CD14-positive monocyte (primary cell): Measurements from ENCODE around the gene DNMBP. TPM values are rescaled to one million over a fixed set of nuclear protein-coding genes. Genes with fewer than 3 reads are reported as not detected.
A peak's percentile ranks its signal among the peaks of the same experiment; 100 is the strongest.
"Not testable (repeated sequence)": the region's sequence is repeated elsewhere in the genome, so short reads cannot be mapped to it uniquely, and the experiment has no call there.

Source experiments
- DNase-seq, 3 donors: peaks; one replicate each; pipeline ENCODE4 v3.0.0-alpha.2; 2011 to 2022
- H2AFZ ChIP-seq: 2 replicates; pipeline ENCODE4 v1.6.0; 2012; ENCODE audit warnings: mild to moderate bottlenecking, low read depth, low read length, inconsistent platforms; ENCODE audit not compliant: insufficient read depth, poor library complexity, severe bottlenecking
- H3K27ac ChIP-seq, 2 donors: 1 replicate in 1 of 2; 2 replicates in 1 of 2; pipeline ENCODE4 v1.5.1; 2012 to 2013; ENCODE audit warnings: low read length in 2 of 2, control low read depth in 1 of 2, inconsistent platforms in 1 of 2, low read depth in 1 of 2, mild to moderate bottlenecking in 1 of 2
- H3K27me3 ChIP-seq, 2 donors: one replicate each; pipeline versions ENCODE4 v1.6.0 to v1.6.1; 2011 to 2013; ENCODE audit warnings: low read length in 2 of 2; ENCODE audit not compliant: control insufficient read depth in 2 of 2, insufficient read depth in 2 of 2
- H3K36me3 ChIP-seq, 2 donors: replicated peaks in 1 of 2; 1 replicate in 1 of 2; 2 replicates in 1 of 2; pipeline versions ENCODE4 v1.5.1 to v1.6.1; 2012 to 2013; ENCODE audit warnings: low read length in 2 of 2, control low read depth in 1 of 2, inconsistent platforms in 1 of 2, mild to moderate bottlenecking in 1 of 2; ENCODE audit not compliant: insufficient read depth in 2 of 2, control insufficient read depth in 1 of 2
- H3K4me1 ChIP-seq, 2 donors: 1 replicate in 1 of 2; 2 replicates in 1 of 2; pipeline versions ENCODE4 v1.5.1 to v1.6.1; 2012 to 2013; ENCODE audit warnings: low read length in 2 of 2, control low read depth in 1 of 2, inconsistent platforms in 1 of 2, mild to moderate bottlenecking in 1 of 2, moderate library complexity in 1 of 2; ENCODE audit not compliant: insufficient read depth in 2 of 2, control insufficient read depth in 1 of 2
- H3K4me2 ChIP-seq: replicated peaks from 2 replicates; pipeline ENCODE3; 2012; ENCODE audit warnings: low read length, moderate library complexity, mild to moderate bottlenecking; ENCODE audit not compliant: poor library complexity, severe bottlenecking; ENCODE audit errors: extremely low read depth
- H3K4me3 ChIP-seq, 3 experiments: fragments of 200-600 bp in 1 of 3; sonication (generic) in 1 of 3; replicated peaks in 1 of 3; 1 replicate in 2 of 3; 2 replicates in 1 of 3; pipeline ENCODE4 v1.5.1; 2011 to 2013; ENCODE audit warnings: low read length in 3 of 3, mild to moderate bottlenecking in 3 of 3, control low read depth in 2 of 3, low read depth in 2 of 3, inconsistent platforms in 1 of 3, moderate library complexity in 1 of 3
- H3K79me2 ChIP-seq: 2 replicates; pipeline ENCODE4 v1.6.0; 2012; ENCODE audit warnings: mild to moderate bottlenecking, control low read depth, inconsistent platforms, low read length, moderate library complexity; ENCODE audit not compliant: insufficient read depth
- H3K9ac ChIP-seq: 2 replicates; pipeline ENCODE4 v1.6.0; 2017; ENCODE audit warnings: low read length, mild to moderate bottlenecking; ENCODE audit not compliant: insufficient read depth, poor library complexity, severe bottlenecking
- H3K9me3 ChIP-seq, 2 donors: replicated peaks in 1 of 2; 1 replicate in 1 of 2; 2 replicates in 1 of 2; pipeline versions ENCODE4 v1.5.1 to v1.6.1; 2012 to 2013; ENCODE audit warnings: low read length in 2 of 2, control low read depth in 1 of 2; ENCODE audit not compliant: control insufficient read depth in 1 of 2, insufficient read depth in 1 of 2
- H4K20me1 ChIP-seq: 2 replicates; pipeline ENCODE4 v1.6.0; 2012; ENCODE audit warnings: mild to moderate bottlenecking, low read length, control low read depth, moderate library complexity; ENCODE audit not compliant: insufficient read depth
- H3K27ac Mint-ChIP-seq, 7 donors: one replicate each; pipeline ENCODE4 v1.8.0; 2020; ENCODE audit warnings: mild to moderate bottlenecking in 7 of 7, mixed read lengths in 7 of 7, moderate library complexity in 6 of 7, inconsistent platforms in 2 of 7
- H3K27me3 Mint-ChIP-seq, 3 donors: one replicate each; pipeline ENCODE4 v1.8.0; 2021 to 2022; ENCODE audit warnings: low read depth in 3 of 3, mild to moderate bottlenecking in 3 of 3, mixed read lengths in 3 of 3, moderate library complexity in 3 of 3, inconsistent platforms in 1 of 3
- H3K36me3 Mint-ChIP-seq, 2 donors: one replicate each; pipeline ENCODE4 v1.8.0; 2020; ENCODE audit warnings: mixed read lengths in 2 of 2, inconsistent platforms in 1 of 2, mild to moderate bottlenecking in 1 of 2
- H3K4me1 Mint-ChIP-seq: one replicate; pipeline ENCODE4 v1.8.0; 2020; ENCODE audit warnings: mild to moderate bottlenecking, mixed read lengths
- H3K4me3 Mint-ChIP-seq, 2 donors: one replicate each; pipeline ENCODE4 v1.8.0; 2020; ENCODE audit warnings: mild to moderate bottlenecking in 2 of 2, mixed read lengths in 2 of 2, moderate library complexity in 1 of 2
- H3K9me3 Mint-ChIP-seq, 7 donors: one replicate each; pipeline ENCODE4 v1.8.0; 2020 to 2022; ENCODE audit warnings: mixed read lengths in 7 of 7, mild to moderate bottlenecking in 6 of 7, moderate library complexity in 6 of 7, inconsistent platforms in 2 of 7
- WGBS: methylation state at CpG from one replicate; pipeline ENCODE4 v1.1.5; 2013; ENCODE audit warnings: missing lambda C conversion rate; ENCODE audit not compliant: insufficient coverage; 5-methylcytosine and 5-hydroxymethylcytosine counted together
- intact Hi-C, 2 donors: fragments of 100-400 bp; cut with micrococcal nuclease; formaldehyde crosslinking; loops; one replicate each; pipeline versions ENCODE4 v1.15.0 to v1.15.1; 2023
- polyA plus RNA-seq, 3 donors: library from polyadenylated mRNA; depleted of rRNA in 1 of 3; unstranded in 2 of 3; stranded (reverse) in 1 of 3; fragments of 300-500 nt in 2 of 3; fragments of >200 nt in 1 of 3; fragmentation: Illumina TruSeq in 2 of 3; gene quantifications; 1 replicate in 2 of 3; 2 replicates in 1 of 3; pipeline ENCODE4 v1.2.3, GENCODE V29; 2012 to 2021
- TF ChIP-seq, protein P1 (sequence below): fragments of 200-600 bp; IDR thresholded peaks from one replicate; pipeline ENCODE4 v1.8.0; 2022; ENCODE audit warnings: antibody characterized with exemption, mild to moderate bottlenecking

DNMBP gene
- polyA plus RNA-seq, 3 donors: 0.83 to 10.3 (median 1.2) TPM

DNA sequence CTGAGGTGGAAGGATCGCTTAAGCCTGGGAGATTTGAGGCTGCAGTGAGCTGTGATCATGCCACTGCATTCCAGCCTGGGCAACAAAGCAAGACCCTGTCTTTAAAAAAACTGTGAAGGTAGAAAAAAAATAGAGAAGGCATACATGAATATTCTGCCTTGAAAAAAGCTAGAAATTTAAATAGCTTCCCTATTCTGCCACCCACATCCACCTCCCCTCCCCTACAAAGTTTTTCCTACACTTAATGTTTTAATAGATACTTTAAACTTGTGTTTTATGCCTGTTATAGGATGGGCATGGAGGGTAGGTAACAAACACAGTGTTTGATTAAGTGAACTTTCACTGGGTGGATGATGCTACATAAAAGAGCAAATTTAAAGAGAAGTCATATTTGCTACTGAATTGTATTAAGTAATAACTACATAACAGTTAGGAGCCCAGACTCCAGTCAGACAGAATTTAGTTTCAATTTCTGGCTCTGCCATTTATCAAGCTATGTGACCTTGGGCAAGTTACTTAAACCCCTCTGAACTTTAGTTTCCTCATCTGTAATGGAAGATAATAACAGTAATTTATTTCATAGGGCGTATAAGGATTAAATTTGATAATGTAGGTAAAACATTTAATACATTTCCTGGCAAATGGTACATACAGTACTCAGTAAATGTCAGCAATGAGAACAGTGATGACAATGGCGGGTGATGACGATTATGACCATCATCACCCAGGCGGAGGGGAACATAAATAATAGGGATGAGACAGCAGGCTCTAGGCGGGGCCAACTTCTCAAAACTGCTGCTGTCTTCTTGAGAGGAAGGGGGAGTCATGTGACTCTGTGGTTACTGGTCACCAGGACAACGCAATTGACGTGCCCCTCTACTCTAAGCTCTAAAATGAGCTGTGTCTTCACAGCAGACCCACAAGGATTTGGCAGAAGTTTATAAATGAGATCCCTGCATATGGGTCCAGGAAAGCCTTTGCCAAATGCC is 15.8 kb downstream of the DNMBP start:
- Histone ChIP-seq H3K36me3 (no peaks in the 10 kb centered on the region), H4K20me1 (no peaks in the 10 kb centered on the region), H3K79me2 (peaks cover 7% of the 10 kb centered on the region), H3K9me3 (no peaks in the 10 kb centered on the region), H3K4me1 (peaks cover 24 to 27% of the 10 kb centered on the region in 2 donors), H3K4me3 (peak overlapping the region; percentile 11 to 51 (median 48)), H3K27me3 (no peaks in the 10 kb centered on the region), H3K9ac (peak overlapping the region; percentile 63), H3K27ac (peak overlapping the region; percentile 85 to 96), H2AFZ (peak overlapping the region; percentile 39), H3K4me2 (peak overlapping the region; percentile 43)
- H3K36me3 Mint-ChIP-seq: peaks cover 9% of the 10 kb centered on the region in 2 donors
- no peaks in the 10 kb centered on the region for H3K9me3 Mint-ChIP-seq
- TF ChIP-seq, protein P1, sequence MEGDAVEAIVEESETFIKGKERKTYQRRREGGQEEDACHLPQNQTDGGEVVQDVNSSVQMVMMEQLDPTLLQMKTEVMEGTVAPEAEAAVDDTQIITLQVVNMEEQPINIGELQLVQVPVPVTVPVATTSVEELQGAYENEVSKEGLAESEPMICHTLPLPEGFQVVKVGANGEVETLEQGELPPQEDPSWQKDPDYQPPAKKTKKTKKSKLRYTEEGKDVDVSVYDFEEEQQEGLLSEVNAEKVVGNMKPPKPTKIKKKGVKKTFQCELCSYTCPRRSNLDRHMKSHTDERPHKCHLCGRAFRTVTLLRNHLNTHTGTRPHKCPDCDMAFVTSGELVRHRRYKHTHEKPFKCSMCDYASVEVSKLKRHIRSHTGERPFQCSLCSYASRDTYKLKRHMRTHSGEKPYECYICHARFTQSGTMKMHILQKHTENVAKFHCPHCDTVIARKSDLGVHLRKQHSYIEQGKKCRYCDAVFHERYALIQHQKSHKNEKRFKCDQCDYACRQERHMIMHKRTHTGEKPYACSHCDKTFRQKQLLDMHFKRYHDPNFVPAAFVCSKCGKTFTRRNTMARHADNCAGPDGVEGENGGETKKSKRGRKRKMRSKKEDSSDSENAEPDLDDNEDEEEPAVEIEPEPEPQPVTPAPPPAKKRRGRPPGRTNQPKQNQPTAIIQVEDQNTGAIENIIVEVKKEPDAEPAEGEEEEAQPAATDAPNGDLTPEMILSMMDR: no peak
- peak; percentile 97 to 99 (median 99) for DNase-seq
- peak overlapping the region; percentile 42 to 80 for H3K4me3 Mint-ChIP-seq
- H3K4me1 Mint-ChIP-seq: peaks cover 25% of the 10 kb centered on the region
- H3K27me3 Mint-ChIP-seq: peaks cover 0 to 3% (median 1%) of the 10 kb centered on the region in 3 donors
- intact Hi-C loops: loop anchor here in 1 of 2 donors (2.0 kb wide), 1 partner anchor 15 kb away; the partner anchor contains the start of gene DNMBP
- 20% methylated on average over 1 of the region's 8 CpGs for WGBS
- peak overlapping the region; percentile 97 to 99 (median 98) for H3K27ac Mint-ChIP-seq

DNA sequence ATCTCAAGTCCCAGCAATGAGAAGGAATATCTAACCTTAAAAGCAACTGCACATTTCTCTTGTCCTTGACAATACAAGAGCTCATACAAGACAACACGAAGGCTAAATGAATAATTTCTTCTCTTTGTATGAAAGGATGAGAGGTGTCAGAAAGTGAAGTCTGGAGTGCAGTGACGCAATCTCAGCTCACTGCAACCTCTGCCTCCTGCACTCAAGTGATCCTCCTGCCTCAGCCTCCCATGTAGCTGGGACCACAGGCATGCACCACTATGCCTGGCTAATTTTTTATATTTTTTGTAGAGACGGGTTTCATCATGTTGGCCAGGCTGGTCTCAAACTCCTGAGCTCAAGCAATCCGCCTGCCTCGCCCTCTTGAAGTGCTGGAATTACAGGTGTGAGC is 24.1 kb downstream of the DNMBP start:
- H3K9ac ChIP-seq, H3K4me3 Mint-ChIP-seq, H3K27me3 ChIP-seq, H3K36me3 Mint-ChIP-seq, H3K27me3 Mint-ChIP-seq, H3K9me3 ChIP-seq, H3K4me3 ChIP-seq, H3K9me3 Mint-ChIP-seq, H3K27ac ChIP-seq, H3K36me3 ChIP-seq, H3K79me2 ChIP-seq, DNase-seq, H4K20me1 ChIP-seq, intact Hi-C loops, H3K4me2 ChIP-seq, H2AFZ ChIP-seq: not testable (repeated sequence)
- Mint-ChIP-seq H3K27ac (peak overlapping the region in 1 of 7 donors; percentile 8), H3K4me1 (peaks cover 37% of the 10 kb centered on the region)
- H3K4me1 ChIP-seq: peaks cover 38 to 40% of the 10 kb centered on the region in 2 donors
- WGBS: no CpG with 5 or more reads among the region's 5 CpGs
